Measurements from ENCODE around the gene UCHL3. TPM values are rescaled to one million over a fixed set of nuclear protein-coding genes. Genes with fewer than 3 reads are reported as not detected.

The UCHL3 gene
- polyA plus RNA-seq, 1 donor from 2014 or later, result 47.1 TPM

GRCh38 chr13:75521956-75522355, 27.6 kb upstream of the UCHL3 start:
- H4K20me1 ChIP-seq (ENCODE audit: insufficient read depth), result no peaks in the 10 kb centered on the region
- no peaks in the 10 kb centered on the region for H3K27me3 ChIP-seq (ENCODE audit: insufficient read depth, low read depth, low read length)
- no peaks in the 10 kb centered on the region for H3K9me2 ChIP-seq (ENCODE audit: insufficient read depth, low read length)
- H3K4me3 ChIP-seq (ENCODE audit: low read length), result no peak overlapping the region
- H3K4me2 ChIP-seq (ENCODE audit: low read length), result no peak overlapping the region
- H2AFZ ChIP-seq (ENCODE audit: low read depth, low read length), result no peak overlapping the region
- H3K9me3 ChIP-seq (ENCODE audit: low read length), result no peaks in the 10 kb centered on the region
- H3F3A ChIP-seq (ENCODE audit: insufficient read depth, low read length, poor library complexity, severe bottlenecking), result no peaks in the 10 kb centered on the region
- H3K79me2 ChIP-seq (replicated peaks; ENCODE audit: insufficient read depth, low read length), result no peaks in the 10 kb centered on the region
- H3K36me3 ChIP-seq (ENCODE audit: insufficient read depth, low read length), result peaks cover under 1% of the 10 kb centered on the region
- TF ChIP-seq EZH2 (IDR thresholded peaks at IDR 0.05; ENCODE audit: borderline replicate concordance, insufficient read depth, low read length, poor library complexity, severe bottlenecking) (no peak), EP300 (conservative IDR thresholded peaks at IDR 0.05; ENCODE audit: poor library complexity, severe bottlenecking) (no peak), POLR2AphosphoS5 (IDR thresholded peaks at IDR 0.05) (no peak), SMC3 (conservative IDR thresholded peaks at IDR 0.05; ENCODE audit: poor library complexity) (no peak), TAF1 (IDR thresholded peaks at IDR 0.05; ENCODE audit: low read depth) (no peak), MXI1 (conservative IDR thresholded peaks at IDR 0.05; ENCODE audit: poor library complexity, severe bottlenecking) (no peak), CTCF (IDR thresholded peaks at IDR 0.05; ENCODE audit: poor library complexity, severe bottlenecking) (no peak), REST (IDR thresholded peaks at IDR 0.05; ENCODE audit: borderline replicate concordance) (no peak), RAD21 (conservative IDR thresholded peaks at IDR 0.05) (no peak)
- H3K9ac ChIP-seq (ENCODE audit: low read length), result no peak overlapping the region
- no peak overlapping the region for H3K27ac ChIP-seq (ENCODE audit: low read length)

- Histone ChIP-seq H3K27ac (ENCODE audit: low read length) (no peak overlapping the region), H3K9me2 (ENCODE audit: insufficient read depth, low read length) (no peaks in the 10 kb centered on the region), H3K27me3 (ENCODE audit: insufficient read depth, low read depth, low read length) (no peaks in the 10 kb centered on the region), H3K9ac (ENCODE audit: low read length) (no peak overlapping the region), H3F3A (ENCODE audit: insufficient read depth, low read length, poor library complexity, severe bottlenecking) (no peaks in the 10 kb centered on the region), H3K4me2 (ENCODE audit: low read length) (no peak overlapping the region), H3K36me3 (ENCODE audit: insufficient read depth, low read length) (peaks cover 6% of the 10 kb centered on the region), H3K4me3 (ENCODE audit: low read length) (no peak overlapping the region), H4K20me1 (ENCODE audit: insufficient read depth) (no peaks in the 10 kb centered on the region), H3K9me3 (ENCODE audit: low read length) (no peaks in the 10 kb centered on the region), H3K79me2 (replicated peaks; ENCODE audit: insufficient read depth, low read length) (peaks cover under 1% of the 10 kb centered on the region), H2AFZ (ENCODE audit: low read depth, low read length) (no peak overlapping the region)
- TF ChIP-seq POLR2AphosphoS5 (IDR thresholded peaks at IDR 0.05) (no peak), RAD21 (conservative IDR thresholded peaks at IDR 0.05) (no peak), REST (IDR thresholded peaks at IDR 0.05; ENCODE audit: borderline replicate concordance) (no peak), SMC3 (conservative IDR thresholded peaks at IDR 0.05; ENCODE audit: poor library complexity) (no peak), EP300 (conservative IDR thresholded peaks at IDR 0.05; ENCODE audit: poor library complexity, severe bottlenecking) (no peak), CTCF (IDR thresholded peaks at IDR 0.05; ENCODE audit: poor library complexity, severe bottlenecking) (no peak), EZH2 (IDR thresholded peaks at IDR 0.05; ENCODE audit: borderline replicate concordance, insufficient read depth, low read length, poor library complexity, severe bottlenecking) (no peak), TAF1 (IDR thresholded peaks at IDR 0.05; ENCODE audit: low read depth) (no peak), MXI1 (conservative IDR thresholded peaks at IDR 0.05; ENCODE audit: poor library complexity, severe bottlenecking) (no peak)
Measured at GRCh38 chr13:75530549-75530961, 19.0 kb upstream of the UCHL3 start.
